NCI-H187 treated with DMSO at 0.1 percent for 48 hours (cell line): ENCODE measurements around the gene ZNF564.
A peak's percentile ranks its signal among the peaks of the same experiment; 100 is the strongest.
"Not testable (repeated sequence)": the region's sequence is repeated elsewhere in the genome, so short reads cannot be mapped to it uniquely, and the experiment has no call there.

ENCODE experiments used
- DNase-seq: peaks from one replicate; lab custom pipeline; 2025; lab: John Stamatoyannopoulos, UW

ZNF564 gene

DNA sequence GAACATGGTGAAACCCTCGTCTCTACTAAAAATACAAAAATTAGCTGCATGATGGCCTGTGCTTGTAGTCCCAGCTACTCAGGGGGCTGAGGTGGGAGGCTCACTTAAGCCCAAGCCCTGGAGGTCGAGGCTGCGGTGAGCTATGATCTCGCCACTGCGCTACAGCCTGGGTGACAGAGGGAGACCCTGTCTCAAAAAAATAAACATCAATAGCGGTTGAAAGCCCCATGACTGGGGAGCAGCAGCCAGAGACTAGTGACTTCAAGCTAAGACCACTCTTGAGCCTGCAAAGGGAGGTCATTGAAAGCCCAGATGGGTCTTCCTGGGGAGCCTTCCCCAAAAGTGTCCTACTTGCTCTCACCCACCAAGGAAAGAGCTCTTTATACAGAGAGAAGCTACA, 54.8 kb downstream of the ZNF564 start:
- DNase-seq, result no peak

DNA sequence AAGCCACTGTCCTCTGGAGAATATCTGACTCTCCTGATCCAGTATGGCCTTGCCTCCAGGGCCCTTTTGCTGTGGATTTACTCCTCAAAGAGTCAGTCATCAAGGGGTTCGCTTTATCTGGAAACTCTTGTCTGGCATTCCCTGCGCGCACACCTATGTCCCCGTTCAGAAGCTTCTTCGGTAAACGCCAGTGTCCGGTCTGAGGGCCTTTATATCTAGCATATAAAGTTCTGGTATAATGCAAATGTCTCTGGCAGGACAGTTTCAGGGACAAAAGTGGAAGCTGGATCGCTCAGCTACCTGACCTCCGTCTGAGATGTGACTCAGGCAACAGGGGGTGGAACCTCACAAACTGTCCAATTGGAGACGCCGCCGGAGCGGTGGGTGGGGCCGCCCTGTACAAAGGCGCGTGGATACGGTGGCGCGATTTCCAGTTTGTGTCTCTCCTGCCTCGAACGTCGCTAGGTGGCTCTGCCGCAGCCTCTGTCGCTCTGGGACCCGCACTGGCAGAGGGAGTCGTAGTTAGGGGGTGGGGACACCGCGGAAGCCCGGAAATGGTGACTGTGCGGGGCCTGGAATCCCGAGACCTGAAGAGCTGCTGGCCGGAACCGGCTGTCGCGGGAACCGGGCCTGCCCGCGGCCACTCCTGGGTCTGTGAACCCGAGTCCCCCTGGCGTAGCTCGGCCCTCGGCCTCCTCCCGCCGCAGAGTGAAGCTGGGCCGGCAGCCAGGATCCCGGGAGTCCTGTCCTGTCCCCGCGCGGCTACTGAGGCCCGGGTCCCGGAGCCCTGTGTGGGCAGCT, 56.1 kb downstream of the ZNF564 start:
- DNase-seq, result peak; percentile 67

DNA sequence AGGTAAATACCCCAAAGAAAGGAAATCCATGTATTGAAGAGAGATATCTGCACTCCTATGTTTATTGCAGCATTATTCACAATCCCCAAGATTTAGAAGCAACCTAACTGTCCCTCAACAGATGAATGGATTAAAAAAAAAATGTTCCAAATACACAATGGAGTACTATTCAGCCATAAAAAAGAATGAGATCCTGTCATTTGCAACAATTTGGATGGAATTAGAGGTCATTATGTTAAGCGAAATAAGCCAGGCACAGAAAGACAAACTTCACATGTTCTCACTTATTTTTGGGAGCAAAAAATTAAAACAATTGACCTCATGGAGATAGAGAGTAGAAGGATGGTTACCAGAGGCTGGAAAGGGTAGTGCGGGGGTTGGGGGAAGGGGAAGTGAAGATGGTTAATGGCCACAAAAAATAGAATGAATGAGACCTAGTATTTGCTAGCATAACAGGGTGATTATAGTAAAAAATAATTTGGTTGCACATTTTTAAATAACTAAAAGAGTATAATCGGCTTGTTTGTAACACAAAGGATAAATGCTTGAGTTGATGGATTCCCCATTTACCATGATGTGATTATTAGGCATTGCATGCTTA, 56.9 kb downstream of the ZNF564 start:
- no peak for DNase-seq

DNA sequence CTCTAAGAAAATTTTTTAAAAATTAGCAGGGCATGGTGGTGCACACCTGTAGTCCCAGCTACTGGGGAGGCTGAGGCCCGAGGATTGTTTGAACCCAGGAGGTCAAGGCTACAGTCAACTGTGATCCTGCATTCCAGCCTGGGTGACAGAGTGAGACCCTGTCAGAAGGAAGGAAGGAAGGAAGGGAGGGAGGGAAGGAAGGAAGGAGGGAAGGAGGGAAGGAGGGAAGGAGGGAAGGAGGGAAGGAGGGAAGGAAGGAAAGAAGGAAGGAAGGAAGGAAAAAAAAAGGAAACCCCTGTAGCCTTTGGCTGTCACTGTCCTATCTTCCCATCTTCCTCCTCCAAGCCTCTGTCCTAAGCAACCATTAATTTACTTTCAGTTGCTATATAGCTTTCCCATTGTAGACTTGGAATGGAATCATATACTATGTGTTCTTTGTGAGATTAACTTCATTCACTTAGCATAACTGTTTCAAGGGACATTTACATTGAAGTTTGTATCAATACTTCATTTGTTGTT, 65.0 kb downstream of the ZNF564 start:
- DNase-seq, result not testable (repeated sequence)

DNA sequence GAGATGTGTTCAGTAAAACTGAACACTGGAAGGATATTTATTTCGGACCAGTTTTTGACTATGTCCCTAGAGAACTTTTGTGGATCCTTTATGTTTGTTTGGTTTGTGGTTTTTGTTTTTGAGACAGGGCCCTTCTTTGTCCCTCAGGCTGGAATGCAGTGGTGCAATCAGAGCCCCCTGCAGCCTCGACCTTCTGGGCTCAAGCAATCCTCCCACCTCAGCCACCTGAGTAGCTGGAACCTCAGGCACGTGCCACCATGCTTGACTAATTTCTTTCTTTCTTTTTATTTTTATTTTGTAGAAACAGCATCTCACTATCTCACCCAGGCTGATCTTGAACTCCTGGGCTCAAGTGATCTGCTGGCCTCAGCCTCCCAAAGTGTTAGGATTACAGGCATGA, 65.7 kb downstream of the ZNF564 start:
- DNase-seq, result no peak

DNA sequence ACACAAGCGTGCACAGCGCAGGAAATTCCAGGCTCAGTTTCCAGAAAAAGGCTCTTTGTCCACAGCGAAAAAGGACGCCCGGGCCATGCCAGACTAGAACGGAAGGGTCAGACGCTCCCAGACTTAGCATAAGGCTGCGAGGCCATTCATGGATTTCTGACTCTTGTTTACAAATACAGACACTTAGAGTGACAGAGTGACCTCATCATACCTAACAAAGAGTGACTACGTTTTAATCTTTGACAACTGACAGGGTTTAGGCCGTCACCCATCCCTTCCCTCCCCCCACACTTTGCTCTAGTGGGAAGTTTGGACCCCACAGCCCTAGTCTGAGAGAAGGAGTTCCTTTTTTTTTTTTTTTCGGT, 66.2 kb downstream of the ZNF564 start:
- no peak for DNase-seq

DNA sequence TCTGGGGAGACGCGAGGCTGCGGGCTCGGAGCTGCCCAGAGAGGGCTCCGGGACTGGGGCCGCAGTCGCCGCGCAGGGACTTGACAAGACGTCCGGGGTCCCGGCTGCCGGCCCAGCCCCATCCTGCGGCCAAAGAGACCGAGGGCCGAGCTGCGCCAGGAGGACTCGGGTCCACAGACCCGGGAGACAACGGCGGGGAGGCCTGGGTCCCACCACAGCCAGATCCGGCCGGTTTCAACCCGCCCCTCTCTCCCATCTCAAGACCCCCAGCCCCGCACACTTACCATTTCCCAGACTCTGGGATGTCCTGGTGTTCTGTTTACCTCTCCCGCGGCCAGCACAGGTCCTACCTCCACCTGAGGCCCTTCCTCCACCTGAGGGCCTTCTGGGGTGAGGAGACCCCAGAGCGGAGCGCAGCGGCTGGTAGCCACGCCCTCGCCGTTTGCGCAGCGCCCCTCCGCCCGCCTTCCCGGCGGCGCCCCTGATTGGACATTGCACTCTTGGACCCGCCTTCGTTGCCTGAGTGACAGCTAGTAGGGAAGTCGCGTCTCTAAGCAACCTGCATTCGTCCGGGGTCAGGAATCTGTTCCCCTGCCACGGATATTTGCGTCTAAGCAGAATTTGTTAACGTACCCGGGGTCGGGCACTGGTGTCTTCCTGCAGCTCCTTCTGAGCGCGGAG, 66.8 kb downstream of the ZNF564 start, which contains the start of gene ZNF709:
Gene ZNF709 (minus strand): TSS at position 446 of the 681 bp plus-strand sequence. CDS start 159 bp downstream, at position 287.
- peak; percentile 12 for DNase-seq

DNA sequence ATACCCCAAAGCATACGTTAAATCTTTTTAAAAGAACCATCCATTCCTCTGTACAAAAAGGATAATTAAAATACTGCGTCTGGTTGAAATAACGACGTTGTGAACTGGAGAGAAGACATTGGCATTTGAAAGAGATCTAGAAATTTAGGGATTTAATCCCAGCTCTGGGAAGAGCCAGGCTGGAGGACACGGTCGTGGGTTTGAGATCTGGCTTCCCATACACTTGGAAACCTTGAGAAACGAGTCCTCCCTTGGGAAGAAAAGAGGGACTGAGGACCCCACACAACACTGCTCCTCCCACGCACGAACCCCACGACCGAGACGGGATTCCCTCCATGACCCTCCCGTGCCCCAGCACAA, 67.3 kb downstream of the ZNF564 start:
- DNase-seq, result no peak

DNA sequence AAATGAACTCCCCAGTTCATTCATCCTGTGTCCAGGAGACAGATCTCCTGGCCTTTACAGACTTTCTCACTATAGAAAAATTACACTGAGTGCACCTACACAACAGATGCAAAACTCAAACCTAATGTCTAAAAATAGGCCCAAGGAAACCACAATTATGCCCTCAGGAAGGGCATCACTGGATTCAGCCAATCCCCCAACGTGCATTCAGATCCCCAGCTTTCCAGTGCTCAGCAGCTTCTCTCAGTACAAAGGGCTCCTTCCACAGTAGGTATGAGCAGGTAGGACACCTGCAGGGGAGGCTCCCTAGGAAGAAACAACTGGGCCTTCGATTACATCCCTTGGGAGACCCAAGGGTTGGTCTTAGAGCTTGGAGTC, 68.8 kb downstream of the ZNF564 start:
- DNase-seq, result no peak

DNA sequence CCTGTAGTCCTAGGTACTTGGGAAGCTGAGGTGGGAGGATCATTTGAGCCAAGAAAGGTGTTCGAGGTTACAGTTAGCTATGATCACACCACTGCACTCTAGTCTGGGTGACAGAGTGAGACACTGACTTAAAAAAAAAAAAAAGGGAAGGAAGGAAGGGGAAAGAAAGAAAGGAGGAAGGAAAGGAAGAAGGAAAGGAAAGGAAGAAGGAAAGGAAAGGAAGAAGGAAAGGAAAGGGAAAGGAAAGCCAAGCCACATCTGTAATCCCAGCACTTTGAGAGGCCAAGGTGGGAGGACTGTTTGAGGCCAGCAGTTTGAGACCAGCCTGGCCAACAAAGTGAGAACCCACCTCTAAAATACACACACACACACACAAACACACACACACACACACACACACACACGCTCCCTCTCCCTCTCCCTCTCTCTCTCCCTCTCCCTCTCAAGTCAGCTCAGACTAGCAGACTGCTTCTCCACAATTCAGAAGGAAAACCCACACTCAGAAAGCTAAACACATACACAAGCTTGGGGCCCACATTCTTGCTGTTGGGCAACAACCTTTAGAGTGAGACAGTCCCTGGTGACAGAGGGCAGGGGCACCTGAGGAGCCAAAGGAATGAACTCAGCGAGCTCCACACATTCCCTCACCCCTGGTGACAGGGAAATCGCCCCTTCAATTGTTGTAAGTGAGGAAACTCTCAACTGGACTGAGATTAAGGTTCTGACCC, 69.3 kb downstream of the ZNF564 start:
- DNase-seq, result no peak

DNA sequence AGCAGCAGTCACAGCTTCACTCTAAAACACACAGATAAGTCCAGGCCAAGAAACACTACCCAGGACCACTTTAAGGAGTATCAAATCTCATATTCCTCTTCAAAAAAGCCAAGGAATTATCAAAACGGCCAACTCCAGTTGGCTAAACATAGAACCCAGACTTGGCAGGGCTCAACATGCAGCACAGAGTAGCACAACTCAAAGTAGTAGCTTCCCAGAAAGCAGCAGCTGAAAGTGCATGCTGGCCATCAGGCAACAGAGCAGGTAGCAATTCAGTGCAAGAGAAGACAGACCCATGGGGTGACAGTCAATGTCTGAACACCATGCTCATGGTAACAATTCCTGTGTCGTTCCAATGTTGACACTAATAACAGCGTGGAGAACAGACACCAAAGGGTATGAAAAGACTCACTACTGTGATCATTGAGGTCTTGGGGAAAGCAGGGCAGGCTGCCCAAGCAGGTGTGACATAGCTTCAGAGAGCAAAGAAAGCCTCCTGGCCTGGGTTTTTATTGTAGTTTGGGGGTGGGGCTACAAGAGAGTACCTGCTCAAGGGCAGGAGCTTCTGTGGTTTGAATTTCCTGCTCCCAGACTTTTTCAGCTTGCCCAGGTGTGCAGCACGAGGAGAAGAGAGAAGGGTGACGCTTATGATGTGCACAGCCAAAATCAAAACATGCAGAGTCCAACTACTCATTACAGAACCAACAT, 72.9 kb downstream of the ZNF564 start:
- no peak for DNase-seq
